Liver (tissue), 9 donors: ENCODE data around the gene FGL2. TPM values are rescaled to one million over a fixed set of nuclear protein-coding genes. Genes with fewer than 3 reads are reported as not detected.

Experiments
- DNase-seq: peaks from one replicate; pipeline ENCODE4 v3.0.0-alpha.2; 2017; ENCODE audit warnings: low spot score
- H3K27ac ChIP-seq, 2 donors: one replicate each; pipeline ENCODE4 v1.7.0; 2013; ENCODE audit warnings: inconsistent platforms in 2 of 2, low read length in 2 of 2, control low read depth in 1 of 2, low read depth in 1 of 2, mild to moderate bottlenecking in 1 of 2
- H3K27me3 ChIP-seq, 4 donors: one replicate each; pipeline versions ENCODE4 v1.6.1 to v1.7.0; 2013; ENCODE audit warnings: low read length in 3 of 4, inconsistent platforms in 1 of 4, mild to moderate bottlenecking in 1 of 4, moderate library complexity in 1 of 4; ENCODE audit not compliant: control insufficient read depth in 4 of 4, insufficient read depth in 4 of 4
- H3K36me3 ChIP-seq, 4 donors: one replicate each; pipeline versions ENCODE4 v1.6.1 to v1.7.0; 2013; ENCODE audit warnings: low read length in 3 of 4, mild to moderate bottlenecking in 3 of 4, low read depth in 1 of 4, moderate library complexity in 1 of 4; ENCODE audit not compliant: control insufficient read depth in 4 of 4, insufficient read depth in 3 of 4
- H3K4me1 ChIP-seq, 4 donors: one replicate each; pipeline versions ENCODE4 v1.6.1 to v1.7.0; 2013; ENCODE audit warnings: low read length in 3 of 4, mild to moderate bottlenecking in 3 of 4, moderate library complexity in 1 of 4; ENCODE audit not compliant: control insufficient read depth in 4 of 4, insufficient read depth in 4 of 4
- H3K4me3 ChIP-seq, 3 donors: one replicate each; pipeline versions ENCODE4 v1.6.1 to v1.7.0; 2013; ENCODE audit warnings: low read length in 3 of 3, control low read depth in 1 of 3, low read depth in 1 of 3, mild to moderate bottlenecking in 1 of 3
- H3K9ac ChIP-seq, 2 donors: one replicate each; pipeline ENCODE4 v1.7.0; 2013; ENCODE audit warnings: low read length in 2 of 2, mild to moderate bottlenecking in 2 of 2, moderate library complexity in 2 of 2, control low read depth in 1 of 2, low read depth in 1 of 2
- H3K9me3 ChIP-seq, 4 donors: one replicate each; pipeline versions ENCODE4 v1.6.1 to v1.7.0; 2013; ENCODE audit warnings: low read length in 3 of 4; ENCODE audit not compliant: control insufficient read depth in 4 of 4
- CTCF ChIP-seq: fragments of 150-350 bp; IDR thresholded peaks from 2 replicates; pipeline ENCODE4 v1.5.1; 2017; ENCODE audit warnings: improper control_type of control experiment, low read depth, low read length; ENCODE audit not compliant: missing input control
- EGR1 ChIP-seq, 2 donors: IDR thresholded peaks; 2 replicates each; pipeline ENCODE4 v1.6.1; 2016 to 2018; ENCODE audit warnings: antibody characterized with exemption in 2 of 2, low read depth in 2 of 2
- FOXA2 ChIP-seq: IDR thresholded peaks from 2 replicates; pipeline ENCODE4 v1.6.1; 2016; ENCODE audit warnings: antibody characterized with exemption
- GABPA ChIP-seq, 2 donors: IDR thresholded peaks in 1 of 2; conservative IDR thresholded peaks in 1 of 2; 2 replicates each; pipeline ENCODE4 v1.6.1; 2016; ENCODE audit warnings: antibody characterized with exemption in 2 of 2, mild to moderate bottlenecking in 1 of 2, moderate library complexity in 1 of 2
- HNF4A ChIP-seq, 2 donors: conservative IDR thresholded peaks; 2 replicates each; pipeline ENCODE4 v1.6.1; 2016; ENCODE audit warnings: antibody characterized with exemption in 2 of 2, mild to moderate bottlenecking in 2 of 2
- HNF4G ChIP-seq: IDR thresholded peaks from 2 replicates; pipeline ENCODE4 v1.6.1; 2016; ENCODE audit warnings: antibody characterized with exemption
- MAX ChIP-seq: IDR thresholded peaks from 2 replicates; pipeline ENCODE4 v1.6.1; 2016; ENCODE audit warnings: antibody characterized with exemption
- NR2F2 ChIP-seq: IDR thresholded peaks from 2 replicates; pipeline ENCODE4 v1.6.1; 2016; ENCODE audit warnings: antibody characterized with exemption
- RAD21 ChIP-seq, 2 donors: IDR thresholded peaks; 2 replicates each; pipeline ENCODE4 v1.6.1; 2016; ENCODE audit warnings: antibody characterized with exemption in 2 of 2, mild to moderate bottlenecking in 2 of 2
- REST ChIP-seq: IDR thresholded peaks from 2 replicates; pipeline ENCODE4 v1.6.1; 2016; ENCODE audit warnings: antibody characterized with exemption, mild to moderate bottlenecking
- SP1 ChIP-seq: IDR thresholded peaks from 2 replicates; pipeline ENCODE4 v1.6.1; 2018; ENCODE audit warnings: antibody characterized with exemption, mild to moderate bottlenecking
- TAF1 ChIP-seq: conservative IDR thresholded peaks from 2 replicates; pipeline ENCODE4 v1.6.1; 2016; ENCODE audit warnings: antibody characterized with exemption, mild to moderate bottlenecking
- YY1 ChIP-seq: IDR thresholded peaks from 2 replicates; pipeline ENCODE4 v1.6.1; 2016; ENCODE audit warnings: antibody characterized with exemption, mild to moderate bottlenecking
- ZBTB33 ChIP-seq: IDR thresholded peaks from 2 replicates; pipeline ENCODE4 v1.6.1; 2016; ENCODE audit warnings: antibody characterized with exemption
- WGBS: extraction: QIAGEN DNeasy Blood & Tissue Kit; methylation state at CpG from one replicate; pipeline ENCODE4 v1.1.7; 2013; 5-methylcytosine and 5-hydroxymethylcytosine counted together
- polyA plus RNA-seq, 2 donors: library from polyadenylated mRNA; stranded (reverse) in 1 of 2; unstranded in 1 of 2; fragments of 200-250 nt in 1 of 2; fragments of >200 nt in 1 of 2; fragmentation: Nextera tagmentation in 1 of 2; extraction: Ambion mirVana in 1 of 2; gene quantifications; one replicate each; pipeline versions ENCODE4 v1.2.1 to v1.2.3, GENCODE V29; 2013 to 2015
- total RNA-seq, 2 donors: library from RNA; depleted of rRNA; stranded (reverse); fragments of >200 nt; gene quantifications; one replicate each; pipeline ENCODE4 v1.2.3, GENCODE V29; 2014
- donor health status: healthy.
- donor health status: healthy.
- donor health status: healthy.
- donor health status: healthy.
- donor health status: healthy.

FGL2 gene
- total and polyA plus RNA-seq, 4 donors: 2.7 to 21.7 (median 13.6) TPM

GRCh38 chr7:77245015-77245755 is 45.6 kb upstream of the FGL2 start (continued):
- TF ChIP-seq CTCF: no peak
- peak; percentile 51 for TF ChIP-seq YY1
- TF ChIP-seq HNF4A (conservative IDR thresholded peaks at IDR 0.05): peak; percentile 86 to 95
- TF ChIP-seq HNF4G: peak; percentile 64
- peak; percentile 70 for TF ChIP-seq MAX
- TF ChIP-seq ZBTB33: peak; percentile 59
- no peak for TF ChIP-seq GABPA (IDR thresholded peaks at IDR 0.05 in 1 of 2, conservative IDR thresholded peaks at IDR 0.05 in 1 of 2)
- TF ChIP-seq TAF1: no peak

GRCh38 chr7:77244222-77244934 is 44.8 kb upstream of the FGL2 start:
- peak overlapping the region in 1 of 2 donors; percentile 44 for H3K27ac ChIP-seq

More at GRCh38 chr7:77244222-77244934, 44.8 kb upstream of the FGL2 start:
- Histone ChIP-seq H3K36me3 (no peaks in the 10 kb centered on the region), H3K4me3 (peak overlapping the region in 1 of 3 donors; percentile 1), H3K4me1 (peaks cover 0 to 13% (median 2%) of the 10 kb centered on the region in 4 donors), H3K27me3 (no peaks in the 10 kb centered on the region), H3K9me3 (no peaks in the 10 kb centered on the region), H3K9ac (peak overlapping the region in 1 of 2 donors; percentile 73)
- WGBS: 79% methylated on average over 6 of the region's 6 CpGs
- DNase-seq: no peak
- no peak for TF ChIP-seq NR2F2
- TF ChIP-seq CTCF: no peak
- TF ChIP-seq SP1: no peak
- no peak for TF ChIP-seq TAF1
- TF ChIP-seq RAD21 (IDR thresholded peaks at IDR 0.05): no peak
- no peak for TF ChIP-seq HNF4A (conservative IDR thresholded peaks at IDR 0.05)
- no peak for TF ChIP-seq HNF4G
- no peak for TF ChIP-seq GABPA (IDR thresholded peaks at IDR 0.05 in 1 of 2, conservative IDR thresholded peaks at IDR 0.05 in 1 of 2)
- TF ChIP-seq MAX: no peak
- TF ChIP-seq ZBTB33: no peak
- TF ChIP-seq FOXA2: no peak
- TF ChIP-seq YY1: no peak
- TF ChIP-seq EGR1 (IDR thresholded peaks at IDR 0.05; ENCODE audit: low read depth in 2 of 2): no peak
- no peak for TF ChIP-seq REST
